Keratinocyte (primary cell): Measurements from ENCODE around the gene DISC1. TPM values are rescaled to one million over a fixed set of nuclear protein-coding genes. Genes with fewer than 3 reads are reported as not detected.

Experiments used
- DNase-seq: peaks from one replicate; pipeline ENCODE4 v3.0.0-alpha.2; 2011; ENCODE audit warnings: low read depth, missing footprints, low spot score
- FAIRE-seq: peaks from 2 replicates; lab custom pipeline; 2011; peaks lifted over from hg19 to GRCh38; lab: Jason Lieb, UNC
- H2AFZ ChIP-seq: 2 replicates; pipeline ENCODE4 v1.6.0; 2012; ENCODE audit warnings: low read length, control low read depth, inconsistent platforms; ENCODE audit not compliant: control insufficient read depth
- H3K27ac ChIP-seq: 2 replicates; pipeline ENCODE4 v1.5.1; 2011; ENCODE audit warnings: low read length; ENCODE audit not compliant: control insufficient read depth, insufficient read depth
- H3K27me3 ChIP-seq: 3 replicates; pipeline ENCODE4 v1.6.0; 2011; ENCODE audit warnings: low read length; ENCODE audit not compliant: control insufficient read depth, insufficient read depth; ENCODE audit errors: extremely low read depth
- H3K36me3 ChIP-seq, 2 experiments: 2 replicates in 1 of 2; 3 replicates in 1 of 2; pipeline ENCODE4 v1.5.1; 2011; ENCODE audit warnings: low read length in 2 of 2, mild to moderate bottlenecking in 1 of 2; ENCODE audit not compliant: control insufficient read depth in 2 of 2, insufficient read depth in 2 of 2; ENCODE audit errors: extremely low read depth in 1 of 2
- H3K4me1 ChIP-seq: 3 replicates; pipeline ENCODE4 v1.5.1; 2011; ENCODE audit warnings: low read length; ENCODE audit not compliant: control insufficient read depth, insufficient read depth; ENCODE audit errors: extremely low read depth
- H3K4me2 ChIP-seq: 3 replicates; pipeline ENCODE4 v1.6.0; 2011; ENCODE audit warnings: low read depth, low read length; ENCODE audit not compliant: control insufficient read depth, insufficient read depth; ENCODE audit errors: extremely low read depth
- H3K4me3 ChIP-seq, 3 experiments: fragments of 200-600 bp in 1 of 3; sonication (generic) in 1 of 3; 2 replicates in 2 of 3; 3 replicates in 1 of 3; pipeline ENCODE4 v1.5.1; 2011 to 2016; ENCODE audit warnings: low read length in 3 of 3, mild to moderate bottlenecking in 3 of 3, control low read depth in 2 of 3, inconsistent platforms in 1 of 3, low read depth in 1 of 3, mixed read lengths in 1 of 3, mixed run types in 1 of 3, moderate library complexity in 1 of 3; ENCODE audit not compliant: control insufficient read depth in 2 of 3, insufficient read depth in 2 of 3; ENCODE audit errors: extremely low read depth in 1 of 3
- H3K79me2 ChIP-seq: 2 replicates; pipeline ENCODE4 v1.6.0; 2012; ENCODE audit warnings: low read length; ENCODE audit not compliant: control insufficient read depth, insufficient read depth
- H3K9ac ChIP-seq: 3 replicates; pipeline ENCODE4 v1.6.0; 2011; ENCODE audit warnings: low read length; ENCODE audit not compliant: control insufficient read depth, insufficient read depth; ENCODE audit errors: extremely low read depth
- H3K9me1 ChIP-seq: 3 replicates; pipeline ENCODE4 v1.6.0; 2011; ENCODE audit warnings: low read length; ENCODE audit not compliant: control insufficient read depth, insufficient read depth; ENCODE audit errors: extremely low read depth
- H3K9me3 ChIP-seq: 2 replicates; pipeline ENCODE4 v1.5.1; 2012; ENCODE audit warnings: low read depth, low read length; ENCODE audit not compliant: control insufficient read depth
- H4K20me1 ChIP-seq: 3 replicates; pipeline ENCODE4 v1.6.0; 2011; ENCODE audit warnings: low read length; ENCODE audit not compliant: control insufficient read depth, insufficient read depth; ENCODE audit errors: extremely low read depth
- EZH2 ChIP-seq: IDR thresholded peaks from one replicate; pipeline ENCODE4 v1.6.1; 2012; ENCODE audit warnings: inconsistent platforms, mild to moderate bottlenecking, low read length, moderate library complexity
- dilution Hi-C: fragments of 300-500 bp; cut with MboI; formaldehyde crosslinking; loops from one replicate; pipeline ENCODE4 v1.7.0; 2020; ENCODE audit warnings: low sequenced_read_pairs; ENCODE audit not compliant: extremely low pct_ligation_motif_present
- polyA plus RNA-seq, 5 experiments: library from polyadenylated mRNA; depleted of rRNA in 3 of 5; stranded (reverse) in 3 of 5; stranded (forward) in 1 of 5; unstranded in 1 of 5; fragments of >200 nt; gene quantifications; 1 replicate in 1 of 5; 2 replicates in 3 of 5; 3 replicates in 1 of 5; pipeline versions ENCODE4 v1.2.1 to v1.2.3, GENCODE V29; 2011 to 2012; ENCODE audit warnings: missing spikeins in 2 of 5, low read depth in 1 of 5, low replicate concordance in 1 of 5
- TF ChIP-seq, protein P1 (sequence below), 3 experiments: IDR thresholded peaks in 1 of 3; conservative IDR thresholded peaks in 1 of 3; optimal IDR thresholded peaks in 1 of 3; 2 replicates in 2 of 3; 3 replicates in 1 of 3; pipeline versions ENCODE3 to v1.5.1; 2011; ENCODE audit warnings: low read length in 3 of 3, mild to moderate bottlenecking in 3 of 3, moderate library complexity in 2 of 3, control low read depth in 1 of 3, inconsistent platforms in 1 of 3; ENCODE audit not compliant: insufficient read depth in 2 of 3; ENCODE audit errors: extremely low read depth in 1 of 3

DISC1 gene
- polyA plus RNA-seq, 1 donor (not counting 4 experiments of a cell fraction or from before 2014, with no cell fraction given) = 0.47 TPM

DNA sequence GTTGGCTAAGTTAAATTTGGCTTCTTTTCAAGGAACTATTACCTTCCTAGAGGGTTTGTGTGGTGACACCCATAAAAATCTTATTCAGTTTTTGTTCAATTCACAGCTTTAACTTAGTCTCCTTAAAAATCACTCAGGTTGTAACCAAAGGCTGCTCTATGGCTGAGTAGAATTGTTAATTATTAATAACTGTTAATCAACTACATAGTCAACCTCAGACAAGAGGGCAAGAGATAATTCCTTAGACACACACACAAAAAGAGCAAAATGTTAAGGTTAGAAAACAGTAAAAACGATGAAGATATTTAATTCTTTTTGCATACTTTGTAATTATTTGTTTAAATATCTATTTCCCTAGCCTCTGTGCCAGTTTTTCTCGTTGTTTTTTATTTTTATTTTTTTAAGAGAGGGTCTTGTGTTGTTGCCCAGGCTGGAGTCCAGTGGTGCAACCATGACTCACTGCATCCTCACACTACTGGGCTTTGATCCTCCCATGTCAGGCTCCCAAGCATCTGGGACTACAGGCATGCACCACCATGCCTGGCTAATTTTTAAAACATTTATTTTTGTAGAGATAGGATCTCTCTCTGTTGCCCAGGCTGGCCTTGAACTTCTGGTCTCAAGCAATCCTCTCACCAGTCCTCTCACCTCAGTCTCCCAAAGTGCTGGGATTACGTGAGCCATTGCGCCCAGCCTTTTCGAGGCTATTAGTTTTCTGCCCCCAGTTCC is 215.2 kb downstream of the DISC1 start:
- H4K20me1 ChIP-seq = no peaks in the 10 kb centered on the region
- no peak for FAIRE-seq
- H3K79me2 ChIP-seq = no peaks in the 10 kb centered on the region
- no peak overlapping the region for H3K9ac ChIP-seq
- no peaks in the 10 kb centered on the region for H3K4me1 ChIP-seq
- H3K9me1 ChIP-seq = no peaks in the 10 kb centered on the region
- dilution Hi-C loops = no loop called here
- DNase-seq = no peak
- H3K27ac ChIP-seq = no peak overlapping the region
- no peak overlapping the region for H3K4me2 ChIP-seq
- TF ChIP-seq, protein P1, sequence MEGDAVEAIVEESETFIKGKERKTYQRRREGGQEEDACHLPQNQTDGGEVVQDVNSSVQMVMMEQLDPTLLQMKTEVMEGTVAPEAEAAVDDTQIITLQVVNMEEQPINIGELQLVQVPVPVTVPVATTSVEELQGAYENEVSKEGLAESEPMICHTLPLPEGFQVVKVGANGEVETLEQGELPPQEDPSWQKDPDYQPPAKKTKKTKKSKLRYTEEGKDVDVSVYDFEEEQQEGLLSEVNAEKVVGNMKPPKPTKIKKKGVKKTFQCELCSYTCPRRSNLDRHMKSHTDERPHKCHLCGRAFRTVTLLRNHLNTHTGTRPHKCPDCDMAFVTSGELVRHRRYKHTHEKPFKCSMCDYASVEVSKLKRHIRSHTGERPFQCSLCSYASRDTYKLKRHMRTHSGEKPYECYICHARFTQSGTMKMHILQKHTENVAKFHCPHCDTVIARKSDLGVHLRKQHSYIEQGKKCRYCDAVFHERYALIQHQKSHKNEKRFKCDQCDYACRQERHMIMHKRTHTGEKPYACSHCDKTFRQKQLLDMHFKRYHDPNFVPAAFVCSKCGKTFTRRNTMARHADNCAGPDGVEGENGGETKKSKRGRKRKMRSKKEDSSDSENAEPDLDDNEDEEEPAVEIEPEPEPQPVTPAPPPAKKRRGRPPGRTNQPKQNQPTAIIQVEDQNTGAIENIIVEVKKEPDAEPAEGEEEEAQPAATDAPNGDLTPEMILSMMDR (optimal IDR thresholded peaks at IDR 0.05 in 1 of 3, IDR thresholded peaks at IDR 0.05 in 1 of 3, conservative IDR thresholded peaks at IDR 0.05 in 1 of 3; ENCODE audit: extremely low read depth in 1 of 3, insufficient read depth in 2 of 3, low read length in 3 of 3) = no peak
- TF ChIP-seq EZH2 = no peak
- H3K9me3 ChIP-seq = no peaks in the 10 kb centered on the region
- H3K27me3 ChIP-seq = no peaks in the 10 kb centered on the region
- no peak overlapping the region for H2AFZ ChIP-seq
- no peak overlapping the region for H3K4me3 ChIP-seq
- no peaks in the 10 kb centered on the region for H3K36me3 ChIP-seq

- FAIRE-seq = no peak
- DNase-seq = no peak
- Histone ChIP-seq H3K27me3 (no peaks in the 10 kb centered on the region), H3K4me2 (no peak overlapping the region), H3K9me1 (no peaks in the 10 kb centered on the region), H2AFZ (no peak overlapping the region), H3K9ac (no peak overlapping the region), H3K36me3 (no peaks in the 10 kb centered on the region), H3K4me1 (no peaks in the 10 kb centered on the region), H3K79me2 (no peaks in the 10 kb centered on the region), H4K20me1 (no peaks in the 10 kb centered on the region), H3K9me3 (no peaks in the 10 kb centered on the region), H3K27ac (no peak overlapping the region), H3K4me3 (no peak overlapping the region)
- dilution Hi-C loops = no loop called here
- no peak for TF ChIP-seq EZH2
- TF ChIP-seq, protein P1 (optimal IDR thresholded peaks at IDR 0.05 in 1 of 3, IDR thresholded peaks at IDR 0.05 in 1 of 3, conservative IDR thresholded peaks at IDR 0.05 in 1 of 3; ENCODE audit: extremely low read depth in 1 of 3, insufficient read depth in 2 of 3, low read length in 3 of 3) = no peak
Observed at GRCh38 chr1:231842441-231842840, 215.9 kb downstream of the DISC1 start.
